Activated CD4-positive, CD25-positive, alpha-beta regulatory T cell treated with anti-CD3 and anti-CD28 coated beads, Interleukin-2, amount 50 U/mL, for 72 hours (primary cell): ENCODE results near the gene STYXL1.
"Not testable (repeated sequence)": the region's sequence is repeated elsewhere in the genome, so short reads cannot be mapped to it uniquely, and the experiment has no call there.

ENCODE experiments used
- DNase-seq: peaks from one replicate; pipeline ENCODE4 v3.0.0; 2021

STYXL1 gene

GRCh38 chr7:76065016-76065612 is 17.3 kb upstream of the STYXL1 start:
- no peak for DNase-seq

DNA sequence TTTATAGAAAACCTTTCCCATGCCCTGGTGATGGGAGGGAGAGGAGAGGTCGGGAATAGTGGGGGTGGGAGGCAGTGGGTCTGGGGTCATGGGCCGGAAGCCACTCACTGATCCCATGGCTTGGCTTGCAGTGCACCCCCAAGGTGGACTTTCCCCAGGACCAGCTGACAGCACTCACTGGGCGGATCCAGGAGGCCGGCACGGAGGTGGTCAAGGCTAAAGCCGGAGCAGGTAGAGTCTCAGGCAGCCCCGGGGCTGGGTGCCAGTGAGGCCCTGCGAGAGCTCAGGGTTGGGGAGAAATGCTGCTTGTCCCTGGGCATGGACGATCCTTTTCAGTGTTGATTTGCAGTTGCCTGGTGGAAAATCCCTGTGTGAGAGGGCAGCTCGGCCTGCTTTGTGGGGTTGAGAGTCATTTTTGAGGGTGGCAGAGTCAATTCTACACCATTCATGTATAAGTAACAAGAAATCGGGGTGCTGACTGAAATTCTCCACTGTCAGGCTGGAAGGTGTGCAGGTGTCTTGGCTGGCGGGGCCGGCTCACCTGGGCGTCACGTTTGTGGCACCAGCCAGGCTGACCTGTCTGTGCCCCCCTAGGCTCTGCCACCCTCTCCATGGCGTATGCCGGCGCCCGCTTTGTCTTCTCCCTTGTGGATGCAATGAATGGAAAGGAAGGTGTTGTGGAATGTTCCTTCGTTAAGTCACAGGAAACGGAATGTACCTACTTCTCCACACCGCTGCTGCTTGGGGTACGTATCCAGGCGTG is 16.6 kb upstream of the STYXL1 start:
- no peak for DNase-seq

GRCh38 chr7:76063525-76063924 is 15.7 kb upstream of the STYXL1 start:
- no peak for DNase-seq

GRCh38 chr7:76063114-76063513 is 15.3 kb upstream of the STYXL1 start:
- no peak for DNase-seq

DNA sequence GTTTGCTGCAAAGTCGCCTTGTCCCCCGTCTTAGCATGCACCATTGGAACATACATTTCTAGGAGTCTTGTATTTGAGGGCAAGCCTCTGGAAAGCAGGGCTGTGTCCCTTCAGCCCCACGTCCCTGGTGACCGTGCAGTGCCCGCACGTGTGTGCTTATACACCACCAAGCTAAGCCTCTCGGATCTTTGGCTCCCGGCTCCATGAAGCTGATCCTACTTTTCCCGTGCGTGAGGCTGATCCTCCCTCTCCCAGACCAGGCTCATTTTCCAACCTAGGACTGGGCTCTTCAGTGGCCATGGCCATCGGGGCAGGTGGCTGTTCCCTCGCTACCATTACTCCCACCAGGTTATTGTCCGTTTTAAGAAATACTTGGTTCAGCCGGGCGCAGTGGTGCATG is 14.5 kb upstream of the STYXL1 start:
- no peak for DNase-seq

DNA sequence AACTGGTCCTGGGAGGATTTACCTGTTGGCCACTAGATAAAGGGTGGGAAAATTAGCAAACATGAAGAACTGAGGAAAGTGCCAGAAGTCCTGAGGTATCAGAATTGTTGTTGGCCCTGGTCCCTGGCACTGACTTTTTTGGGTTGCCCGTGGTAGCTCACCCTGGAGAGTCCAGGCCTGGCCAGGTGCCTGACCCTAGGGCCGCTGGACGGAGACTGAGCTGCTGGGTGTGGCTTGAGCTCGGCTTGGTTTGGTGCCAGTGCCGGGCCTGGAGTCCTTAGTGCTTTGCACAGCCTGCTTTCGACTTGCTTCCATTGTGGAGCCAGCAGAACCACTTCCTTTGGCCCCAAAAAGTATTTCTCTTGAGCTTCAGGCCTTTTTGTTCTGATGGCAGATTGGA is 13.0 kb upstream of the STYXL1 start:
- DNase-seq, result no peak

GRCh38 chr7:76058745-76059144 is 10.9 kb upstream of the STYXL1 start:
- DNase-seq, result not testable (repeated sequence)

DNA sequence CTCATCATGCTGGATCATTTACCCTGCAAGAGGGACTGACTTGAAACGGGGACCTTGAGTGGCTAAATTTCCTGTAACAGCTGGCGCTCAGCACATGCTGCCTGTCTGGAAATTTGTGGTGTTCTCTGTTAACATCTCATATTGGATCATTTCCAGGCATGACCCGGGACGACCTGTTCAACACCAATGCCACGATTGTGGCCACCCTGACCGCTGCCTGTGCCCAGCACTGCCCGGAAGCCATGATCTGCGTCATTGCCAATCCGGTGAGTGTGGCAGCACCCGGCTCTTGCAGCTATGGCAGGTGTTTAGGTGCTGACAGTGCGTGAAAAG is 10.0 kb upstream of the STYXL1 start:
- DNase-seq, result no peak

DNA sequence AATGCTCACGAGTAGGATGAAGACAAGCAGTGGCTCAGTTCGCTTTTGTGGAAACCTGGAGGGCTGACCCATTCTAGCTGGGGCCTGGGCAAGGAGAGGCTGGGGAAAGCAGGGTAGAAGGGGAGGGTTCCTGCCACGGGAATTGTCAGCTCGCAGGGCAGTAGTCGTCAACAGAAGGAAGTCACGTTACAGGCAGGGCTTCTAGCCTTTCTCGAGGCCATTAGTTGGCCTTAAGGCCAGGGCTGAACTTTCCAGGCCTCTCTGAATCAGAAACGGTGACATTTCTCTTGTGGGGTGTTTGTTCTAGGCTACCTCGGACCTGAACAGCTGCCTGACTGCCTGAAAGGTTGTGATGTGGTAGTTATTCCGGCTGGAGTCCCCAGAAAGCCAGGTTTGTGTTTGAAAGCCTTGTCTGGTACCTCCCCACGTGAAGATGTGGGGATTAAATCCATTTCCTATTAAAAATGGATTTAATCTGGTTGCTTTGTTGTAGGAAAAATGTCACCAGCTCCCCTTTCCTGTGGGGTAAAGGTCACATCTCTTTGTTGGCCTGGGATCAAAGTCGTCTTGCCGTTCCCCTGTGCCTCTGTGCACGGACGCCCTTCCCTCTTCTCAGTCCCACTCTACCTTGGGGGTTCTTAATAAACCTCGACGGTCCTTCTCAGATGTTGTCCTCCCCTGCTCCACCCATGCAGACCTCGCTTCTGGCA is 9.5 kb upstream of the STYXL1 start:
- no peak for DNase-seq

DNA sequence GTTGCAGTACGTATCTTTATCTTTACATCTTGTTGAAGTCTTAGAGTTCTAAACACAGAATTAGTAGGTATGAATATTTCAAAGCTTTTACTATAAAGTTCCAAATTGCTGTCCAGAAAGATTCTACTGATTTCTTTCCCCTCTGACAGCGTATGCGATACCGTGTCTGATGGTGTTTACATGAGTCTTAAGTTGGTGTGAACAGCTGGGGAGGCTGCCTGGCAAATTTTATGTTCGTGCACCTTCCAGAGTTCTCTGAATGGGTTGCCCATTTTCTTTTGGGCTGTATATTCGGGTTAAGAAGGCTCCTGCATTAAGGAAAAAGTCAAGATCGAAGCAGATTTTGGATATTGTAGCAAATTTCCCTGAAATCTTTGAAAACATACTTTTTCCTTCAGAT is 8.4 kb upstream of the STYXL1 start:
- no peak for DNase-seq

DNA sequence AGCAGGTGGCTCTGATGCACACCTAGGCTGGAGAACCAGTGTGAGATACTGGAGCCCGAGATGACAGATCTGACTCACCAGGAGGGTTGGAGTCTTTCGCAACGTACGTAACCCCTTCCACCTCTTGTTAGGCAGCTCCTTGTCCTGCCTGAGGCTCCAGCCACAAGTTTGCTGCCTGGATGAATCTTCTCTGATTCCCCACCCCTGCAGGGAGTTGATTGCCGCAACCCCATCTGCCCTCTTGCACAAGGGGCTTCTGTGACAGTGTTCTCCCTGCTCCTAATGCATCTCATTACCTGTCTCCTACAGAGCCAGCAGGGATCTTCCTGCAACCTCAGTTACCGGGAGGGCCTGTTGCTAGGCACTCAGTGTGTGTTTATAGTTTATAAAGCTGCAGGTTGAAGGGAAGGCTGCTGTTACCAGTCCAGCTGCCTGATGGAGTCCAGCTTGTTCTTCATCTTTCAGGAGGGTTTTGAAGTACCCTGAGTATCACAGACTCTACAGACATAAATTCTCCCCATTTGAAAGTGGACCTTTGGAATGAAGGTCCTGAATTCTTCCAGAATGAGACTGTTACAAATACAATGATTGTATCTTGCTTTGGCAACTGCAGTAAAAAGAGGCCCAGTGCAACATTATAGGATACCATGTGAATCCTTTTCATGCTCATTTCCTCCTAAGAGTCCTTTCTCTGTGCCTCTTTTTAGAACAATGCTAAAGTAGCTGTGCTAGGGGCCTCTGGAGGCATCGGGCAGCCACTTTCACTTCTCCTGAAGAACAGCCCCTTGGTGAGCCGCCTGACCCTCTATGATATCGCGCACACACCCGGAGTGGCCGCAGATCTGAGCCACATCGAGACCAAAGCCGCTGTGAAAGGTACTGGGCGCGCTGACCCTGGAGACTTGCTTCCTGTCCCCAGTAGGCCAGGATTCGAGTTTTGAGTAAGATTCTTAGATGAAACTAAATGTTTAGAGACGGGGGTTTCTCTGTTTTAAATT is 6.6 kb upstream of the STYXL1 start:
- no peak for DNase-seq

- DNase-seq, result no peak
These were observed 5.7 kb upstream of the STYXL1 start for GRCh38 chr7:76053461-76053860.

DNA sequence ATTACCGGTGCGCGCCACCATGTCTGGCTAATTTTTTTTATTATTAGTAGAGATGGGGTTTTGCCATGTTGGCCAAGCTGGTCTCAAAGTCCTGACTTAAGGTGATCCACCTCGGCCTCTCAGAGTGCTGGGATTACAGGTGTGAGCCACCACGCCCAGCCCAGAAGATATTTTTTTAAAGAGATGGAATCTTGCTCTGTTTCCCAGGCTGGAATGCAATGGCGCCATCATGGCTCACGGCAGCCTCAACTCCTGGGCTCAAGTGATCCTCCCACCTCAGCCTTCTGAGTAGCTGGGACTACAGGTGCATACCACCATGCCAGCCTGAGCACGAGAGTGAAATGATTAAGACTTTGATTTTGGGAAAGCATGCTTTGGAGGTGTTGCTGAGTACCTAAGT is 4.9 kb upstream of the STYXL1 start:
- not testable (repeated sequence) for DNase-seq

DNA sequence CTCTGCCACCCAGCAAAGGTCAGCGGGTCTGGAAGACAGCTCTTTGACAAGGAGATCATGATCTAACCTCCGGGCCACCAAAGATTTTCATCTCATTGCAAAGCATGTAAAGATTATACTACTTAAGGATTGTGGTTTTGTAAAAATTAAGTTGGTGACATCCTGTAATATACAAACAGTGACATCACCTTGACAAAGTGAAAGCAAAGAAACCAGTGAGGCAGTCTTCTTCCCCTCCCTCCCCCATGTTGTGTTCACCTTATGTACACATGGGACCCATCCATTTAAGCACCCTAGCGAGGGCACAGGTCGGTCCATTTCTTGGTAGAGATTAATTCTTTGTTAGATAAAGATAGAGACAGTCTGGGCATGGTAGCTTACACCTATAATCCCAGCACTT is 4.0 kb upstream of the STYXL1 start:
- DNase-seq, result no peak

- DNase-seq, result no peak
These were observed 2.7 kb upstream of the STYXL1 start for GRCh38 chr7:76050545-76050944.

GRCh38 chr7:76049295-76049694 is 1.5 kb upstream of the STYXL1 start:
- no peak for DNase-seq

GRCh38 chr7:76048668-76048988 is 828 bp upstream of the STYXL1 start:
- no peak for DNase-seq

- DNase-seq, result no peak
These were observed 442 bp downstream of the STYXL1 start for GRCh38 chr7:76047305-76047810.

GRCh38 chr7:76044375-76044865 is 3.4 kb downstream of the STYXL1 start:
- no peak for DNase-seq

- no peak for DNase-seq
These were observed 7.7 kb downstream of the STYXL1 start for GRCh38 chr7:76040126-76040525.

GRCh38 chr7:76037310-76037709 is 10.5 kb downstream of the STYXL1 start:
- DNase-seq, result no peak

DNA sequence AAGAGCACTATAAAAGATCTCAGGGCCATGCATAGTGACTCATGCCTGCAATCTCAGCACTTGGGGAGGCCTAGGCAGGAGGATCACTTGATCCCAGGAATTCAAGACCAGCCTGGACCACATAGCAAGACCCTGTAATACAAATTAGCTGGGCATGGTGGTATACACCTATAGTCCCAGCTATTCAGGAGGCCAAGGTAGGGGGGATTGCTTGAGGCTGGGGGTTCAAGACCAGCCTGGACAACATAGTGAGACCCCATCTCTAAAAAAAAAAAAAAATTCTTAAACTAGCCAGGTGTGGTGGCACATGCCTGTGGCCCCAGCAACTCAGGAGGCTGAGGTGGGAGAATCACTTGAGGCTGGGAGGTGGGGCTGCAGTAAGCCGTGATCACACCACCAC is 15.8 kb downstream of the STYXL1 start:
- DNase-seq, result no peak

DNA sequence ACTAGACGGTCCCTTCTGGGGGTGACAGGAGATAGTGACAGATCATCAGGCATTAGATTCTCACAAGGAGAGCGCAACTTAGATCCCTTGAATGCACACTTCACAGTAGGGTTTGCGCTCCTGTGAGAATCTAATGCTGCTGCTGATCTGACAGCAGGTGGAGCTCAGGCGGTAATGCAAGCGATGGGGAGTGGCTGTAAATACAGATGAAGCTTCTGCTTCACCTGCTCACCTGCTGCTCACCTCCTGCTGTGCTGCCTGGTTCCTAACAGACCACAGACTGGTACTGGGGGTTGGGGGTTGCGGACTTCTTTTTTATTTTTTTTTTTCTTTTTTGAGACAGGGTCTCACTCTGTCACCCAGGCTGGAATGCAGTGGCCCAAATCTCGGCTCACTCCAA is 18.1 kb downstream of the STYXL1 start:
- DNase-seq, result not testable (repeated sequence)
